ENCODE measurements around the gene KDM4F. TPM values are rescaled to one million over a fixed set of nuclear protein-coding genes. Genes with fewer than 3 reads are reported as not detected.

Gene KDM4F
- total RNA-seq, 1 donor: not detected

GRCh38 chr11:95097209-95097608 is 48.0 kb downstream of the KDM4F start:
- no peak overlapping the region for H3K4me3 ChIP-seq (ENCODE audit: low read depth, low read length)
- no peak for TF ChIP-seq CTCF (IDR thresholded peaks at IDR 0.05; ENCODE audit: insufficient read depth, low read depth, low read length)
- DNase-seq (ENCODE audit: low read depth): no peak

- no peak overlapping the region for H3K4me3 ChIP-seq (ENCODE audit: low read depth, low read length)
- no peak for DNase-seq (ENCODE audit: low read depth)
- no peak for TF ChIP-seq CTCF (IDR thresholded peaks at IDR 0.05; ENCODE audit: insufficient read depth, low read depth, low read length)
These were observed 49.6 kb downstream of the KDM4F start for GRCh38 chr11:95098826-95099225.

GRCh38 chr11:95100191-95100648 is 51.0 kb downstream of the KDM4F start:
- no peak overlapping the region for H3K4me3 ChIP-seq (ENCODE audit: low read depth, low read length)
- no peak for TF ChIP-seq CTCF (IDR thresholded peaks at IDR 0.05; ENCODE audit: insufficient read depth, low read depth, low read length)

More at GRCh38 chr11:95100191-95100648, 51.0 kb downstream of the KDM4F start:
- no peak for DNase-seq (ENCODE audit: low read depth)

Other genes with a start within 250 kb of the KDM4F start
- 30.6 and 35.0 TPM in 2 replicates for gene CWC15, start 75.9 kb upstream of the KDM4F start, total RNA-seq
- gene KDM4D, start 75.7 kb upstream of the KDM4F start, total RNA-seq: 0.97 and 1.3 TPM in 2 replicates
- gene KDM4E, start 24.2 kb upstream of the KDM4F start, total RNA-seq: not detected in 2 replicates
- 17.4 and 19.0 TPM in 2 replicates for gene SRSF8, start 17.5 kb downstream of the KDM4F start, total RNA-seq
- gene ENDOD1, start 40.4 kb downstream of the KDM4F start, total RNA-seq: 20.3 and 40.6 TPM in 2 replicates
- gene SESN3, start 181.8 kb downstream of the KDM4F start, total RNA-seq: 2.3 and 6.9 TPM in 2 replicates

All from fibroblast of villous mesenchyme (primary cell).